Stimulated activated CD4-positive, alpha-beta T cell treated with anti-CD3 and anti-CD28 coated beads, Interleukin-4, amount 100 ng/mL, for 4 hours (primary cell): ENCODE data around the gene LRRTM2.
"Not testable (repeated sequence)": the region's sequence is repeated elsewhere in the genome, so short reads cannot be mapped to it uniquely, and the experiment has no call there.

Experiments
- DNase-seq, 2 experiments: peaks; one replicate each; pipeline ENCODE4 v3.0.0-alpha.2; 2020

LRRTM2 gene

GRCh38 chr5:138874771-138875551 is at the start of gene LRRTM2:
LRRTM2 (minus strand) TSS chr5:138875335; CDS start chr5:138874911, 424 bp downstream.
- DNase-seq = no peak

GRCh38 chr5:138922494-138922893 is 47.4 kb upstream of the LRRTM2 start:
- no peak for DNase-seq

GRCh38 chr5:138921362-138921761 is 46.2 kb upstream of the LRRTM2 start:
- DNase-seq = not testable (repeated sequence)

- DNase-seq = no peak
These were observed 45.0 kb upstream of the LRRTM2 start for GRCh38 chr5:138920181-138920580.

GRCh38 chr5:138918686-138919085 is 43.6 kb upstream of the LRRTM2 start:
- no peak for DNase-seq

- DNase-seq = no peak
These were observed 39.2 kb upstream of the LRRTM2 start for GRCh38 chr5:138914338-138914737.

GRCh38 chr5:138913773-138914172 is 38.6 kb upstream of the LRRTM2 start:
- DNase-seq = no peak

- DNase-seq = no peak
These were observed 37.0 kb upstream of the LRRTM2 start for GRCh38 chr5:138912093-138912492.

- no peak for DNase-seq
These were observed 36.3 kb upstream of the LRRTM2 start for GRCh38 chr5:138911441-138911840.

GRCh38 chr5:138910546-138911185 is 35.5 kb upstream of the LRRTM2 start:
- DNase-seq = no peak

- DNase-seq = no peak
These were observed 34.6 kb upstream of the LRRTM2 start for GRCh38 chr5:138909734-138910133.

- no peak for DNase-seq
These were observed 30.4 kb upstream of the LRRTM2 start for GRCh38 chr5:138905541-138905940.

- no peak for DNase-seq
These were observed 28.1 kb upstream of the LRRTM2 start for GRCh38 chr5:138903130-138903775.

- DNase-seq = no peak
These were observed 26.6 kb upstream of the LRRTM2 start for GRCh38 chr5:138901716-138902115.

- DNase-seq = no peak
These were observed 25.3 kb upstream of the LRRTM2 start for GRCh38 chr5:138900281-138900965.

GRCh38 chr5:138898742-138899141 is 23.6 kb upstream of the LRRTM2 start:
- no peak for DNase-seq

- no peak for DNase-seq
These were observed 23.2 kb upstream of the LRRTM2 start for GRCh38 chr5:138898299-138898698.

GRCh38 chr5:138895918-138896317 is 20.8 kb upstream of the LRRTM2 start:
- DNase-seq = no peak

- DNase-seq = no peak
These were observed 15.5 kb upstream of the LRRTM2 start for GRCh38 chr5:138890644-138891043.

- no peak for DNase-seq
These were observed 14.9 kb upstream of the LRRTM2 start for GRCh38 chr5:138889994-138890393.

GRCh38 chr5:138884554-138884953 is 9.4 kb upstream of the LRRTM2 start:
- no peak for DNase-seq

- DNase-seq = no peak
These were observed 9.0 kb upstream of the LRRTM2 start for GRCh38 chr5:138884094-138884493.

- no peak for DNase-seq
These were observed 8.1 kb upstream of the LRRTM2 start for GRCh38 chr5:138883211-138883610.
